ENCODE measurements around the gene ING5.

ING5 gene

GRCh38 chr2:241734208-241734466, 32.3 kb downstream of the ING5 start:
- TF ChIP-seq GATA3 (IDR thresholded peaks at IDR 0.05; ENCODE audit: low read depth, low read length): no peak

- TF ChIP-seq GATA2 (IDR thresholded peaks at IDR 0.05; ENCODE audit: low read depth, low read length) (no peak), GATA3 (IDR thresholded peaks at IDR 0.05; ENCODE audit: low read depth, low read length) (no peak)
These were observed 32.8 kb downstream of the ING5 start, which contains the start of gene D2HGDH for GRCh38 chr2:241734467-241735208. TSS of gene D2HGDH (plus strand) at chr2:241734630. CDS start at chr2:241735225, 595 bp downstream.

- TF ChIP-seq GATA2 (IDR thresholded peaks at IDR 0.05; ENCODE audit: low read depth, low read length): no peak
These were observed 34.3 kb downstream of the ING5 start for GRCh38 chr2:241736111-241736510.

- TF ChIP-seq GATA2 (IDR thresholded peaks at IDR 0.05; ENCODE audit: low read depth, low read length) (no peak), GATA3 (IDR thresholded peaks at IDR 0.05; ENCODE audit: low read depth, low read length) (no peak)
These were observed 36.3 kb downstream of the ING5 start for GRCh38 chr2:241738040-241738686.

GRCh38 chr2:241739177-241739576, 37.3 kb downstream of the ING5 start:
- TF ChIP-seq GATA2 (IDR thresholded peaks at IDR 0.05; ENCODE audit: low read depth, low read length) (no peak), GATA3 (IDR thresholded peaks at IDR 0.05; ENCODE audit: low read depth, low read length) (no peak)

GRCh38 chr2:241739651-241740050, 37.8 kb downstream of the ING5 start:
- no peak for TF ChIP-seq GATA2 (IDR thresholded peaks at IDR 0.05; ENCODE audit: low read depth, low read length)
- TF ChIP-seq GATA3 (IDR thresholded peaks at IDR 0.05; ENCODE audit: low read depth, low read length): no peak

GRCh38 chr2:241741016-241741415, 39.2 kb downstream of the ING5 start:
- TF ChIP-seq GATA3 (IDR thresholded peaks at IDR 0.05; ENCODE audit: low read depth, low read length): no peak
- TF ChIP-seq GATA2 (IDR thresholded peaks at IDR 0.05; ENCODE audit: low read depth, low read length): no peak

GRCh38 chr2:241742320-241742939, 40.6 kb downstream of the ING5 start:
- no peak for TF ChIP-seq GATA2 (IDR thresholded peaks at IDR 0.05; ENCODE audit: low read depth, low read length)
- TF ChIP-seq GATA3 (IDR thresholded peaks at IDR 0.05; ENCODE audit: low read depth, low read length): no peak

GRCh38 chr2:241743620-241744019, 41.8 kb downstream of the ING5 start:
- TF ChIP-seq GATA3 (IDR thresholded peaks at IDR 0.05; ENCODE audit: low read depth, low read length) (no peak), GATA2 (IDR thresholded peaks at IDR 0.05; ENCODE audit: low read depth, low read length) (no peak)

- TF ChIP-seq GATA3 (IDR thresholded peaks at IDR 0.05; ENCODE audit: low read depth, low read length): no peak
- TF ChIP-seq GATA2 (IDR thresholded peaks at IDR 0.05; ENCODE audit: low read depth, low read length): no peak
These were observed 42.4 kb downstream of the ING5 start for GRCh38 chr2:241744028-241744754.

GRCh38 chr2:241745276-241745675, 43.4 kb downstream of the ING5 start:
- no peak for TF ChIP-seq GATA3 (IDR thresholded peaks at IDR 0.05; ENCODE audit: low read depth, low read length)
- TF ChIP-seq GATA2 (IDR thresholded peaks at IDR 0.05; ENCODE audit: low read depth, low read length): no peak

GRCh38 chr2:241746084-241746483, 44.2 kb downstream of the ING5 start:
- TF ChIP-seq GATA2 (IDR thresholded peaks at IDR 0.05; ENCODE audit: low read depth, low read length): no peak
- TF ChIP-seq GATA3 (IDR thresholded peaks at IDR 0.05; ENCODE audit: low read depth, low read length): no peak

- TF ChIP-seq GATA2 (IDR thresholded peaks at IDR 0.05; ENCODE audit: low read depth, low read length) (no peak), GATA3 (IDR thresholded peaks at IDR 0.05; ENCODE audit: low read depth, low read length) (no peak)
These were observed 46.8 kb downstream of the ING5 start for GRCh38 chr2:241748468-241749256.

Measured in SH-SY5Y (cell line).